ENCODE results near the gene CAST.

DNA sequence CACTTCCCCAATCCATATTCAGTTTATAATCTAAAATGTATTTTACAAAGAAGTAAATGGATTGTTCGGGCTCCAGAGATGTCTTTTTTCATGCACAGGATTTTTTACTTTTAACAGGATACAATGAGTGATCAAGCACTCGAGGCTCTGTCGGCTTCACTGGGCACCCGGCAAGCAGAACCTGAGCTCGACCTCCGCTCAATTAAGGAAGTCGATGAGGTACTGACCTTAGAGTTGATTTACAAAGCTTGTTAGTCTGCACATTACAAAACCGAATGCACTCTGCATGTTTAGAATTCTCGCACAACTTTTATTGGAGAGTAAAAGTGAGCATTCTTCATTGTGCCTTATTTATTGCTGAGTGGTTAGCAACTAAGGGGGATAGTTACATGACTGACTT is 80.4 kb downstream of the CAST start:
- TF ChIP-seq, protein P1, sequence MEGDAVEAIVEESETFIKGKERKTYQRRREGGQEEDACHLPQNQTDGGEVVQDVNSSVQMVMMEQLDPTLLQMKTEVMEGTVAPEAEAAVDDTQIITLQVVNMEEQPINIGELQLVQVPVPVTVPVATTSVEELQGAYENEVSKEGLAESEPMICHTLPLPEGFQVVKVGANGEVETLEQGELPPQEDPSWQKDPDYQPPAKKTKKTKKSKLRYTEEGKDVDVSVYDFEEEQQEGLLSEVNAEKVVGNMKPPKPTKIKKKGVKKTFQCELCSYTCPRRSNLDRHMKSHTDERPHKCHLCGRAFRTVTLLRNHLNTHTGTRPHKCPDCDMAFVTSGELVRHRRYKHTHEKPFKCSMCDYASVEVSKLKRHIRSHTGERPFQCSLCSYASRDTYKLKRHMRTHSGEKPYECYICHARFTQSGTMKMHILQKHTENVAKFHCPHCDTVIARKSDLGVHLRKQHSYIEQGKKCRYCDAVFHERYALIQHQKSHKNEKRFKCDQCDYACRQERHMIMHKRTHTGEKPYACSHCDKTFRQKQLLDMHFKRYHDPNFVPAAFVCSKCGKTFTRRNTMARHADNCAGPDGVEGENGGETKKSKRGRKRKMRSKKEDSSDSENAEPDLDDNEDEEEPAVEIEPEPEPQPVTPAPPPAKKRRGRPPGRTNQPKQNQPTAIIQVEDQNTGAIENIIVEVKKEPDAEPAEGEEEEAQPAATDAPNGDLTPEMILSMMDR (IDR thresholded peaks at IDR 0.05; ENCODE audit: low read depth, low read length, poor library complexity, severe bottlenecking), result no peak
- TF ChIP-seq EZH2phosphoT487 (IDR thresholded peaks at IDR 0.05; ENCODE audit: borderline replicate concordance, low read length), result no peak
